CD4-positive, alpha-beta T cell treated with Interleukin-15 for 4 hours (primary cell): ENCODE measurements around the gene POLR2C.

Experiments used
- DNase-seq: peaks from one replicate; pipeline ENCODE4 v3.0.0-alpha.2; 2020; ENCODE audit warnings: low spot score

Gene POLR2C

GRCh38 chr16:57452021-57452420 is 10.5 kb upstream of the POLR2C start:
- DNase-seq: no peak

- no peak for DNase-seq
Measured at GRCh38 chr16:57462978-57463362, 491 bp downstream of the POLR2C start.

DNA sequence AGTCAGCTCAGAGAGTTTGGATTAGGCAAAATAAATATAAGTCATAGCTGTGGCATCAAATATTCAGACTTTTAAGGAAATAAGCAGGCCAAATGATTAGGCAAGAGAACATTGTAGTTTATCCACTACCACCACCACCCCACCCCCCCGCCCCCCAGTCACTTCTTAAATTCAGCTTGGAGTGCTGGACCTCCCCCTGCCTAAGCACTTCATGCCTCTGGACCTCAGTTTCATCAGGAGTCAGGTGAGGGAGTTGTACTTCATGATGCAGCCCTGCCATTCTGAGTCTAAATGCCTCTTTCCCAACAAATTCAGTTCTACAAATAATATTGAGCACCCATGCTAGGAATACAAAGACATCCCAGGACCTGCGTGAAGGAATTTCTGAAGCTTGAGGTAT is 2.0 kb downstream of the POLR2C start:
- DNase-seq: no peak

DNA sequence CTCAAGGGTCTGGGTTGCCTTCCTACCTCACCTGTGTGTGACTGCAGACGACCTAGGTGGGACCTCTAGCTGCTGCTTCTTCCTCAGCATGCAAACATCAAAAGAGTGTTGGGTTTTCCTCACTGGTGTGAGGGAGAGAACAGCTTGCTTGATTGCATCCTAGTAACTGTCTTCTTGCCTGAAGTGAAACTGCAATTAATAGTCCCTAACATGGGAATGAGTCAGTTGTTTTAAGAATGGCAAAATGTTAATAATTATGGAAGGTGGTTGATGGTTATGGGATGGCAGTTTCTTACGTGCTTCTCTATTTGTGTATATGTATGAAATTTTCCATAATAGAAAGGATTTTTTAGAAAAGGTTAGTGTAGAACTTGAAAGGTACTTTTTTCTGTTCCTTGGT is 5.9 kb downstream of the POLR2C start:
- no peak for DNase-seq

GRCh38 chr16:57469046-57469445 is 6.6 kb downstream of the POLR2C start:
- DNase-seq: no peak

DNA sequence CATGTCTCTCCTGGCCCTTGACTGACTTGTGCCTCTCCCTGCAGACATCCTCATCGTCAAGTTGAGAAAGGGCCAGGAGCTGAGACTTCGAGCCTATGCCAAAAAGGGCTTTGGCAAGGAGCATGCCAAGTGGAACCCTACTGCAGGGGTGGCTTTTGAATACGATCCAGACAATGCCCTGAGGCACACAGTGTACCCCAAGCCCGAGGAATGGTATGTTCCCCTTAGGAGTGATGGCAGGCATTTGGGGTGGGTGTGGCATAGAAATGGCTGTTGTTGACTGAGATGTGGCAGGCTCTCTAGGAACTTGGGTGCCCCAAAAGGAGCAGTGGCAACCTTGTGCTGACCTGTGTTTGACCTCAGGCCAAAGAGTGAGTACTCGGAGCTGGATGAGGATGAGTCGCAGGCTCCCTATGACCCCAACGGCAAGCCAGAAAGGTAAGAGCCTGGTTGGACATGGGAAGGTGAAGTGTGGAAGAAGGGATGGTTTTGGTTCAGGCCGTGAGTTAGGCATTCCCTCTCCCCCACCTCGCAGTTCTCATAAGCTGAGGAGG is 7.5 kb downstream of the POLR2C start:
- DNase-seq: no peak

GRCh38 chr16:57470711-57471110 is 8.2 kb downstream of the POLR2C start:
- no peak for DNase-seq

DNA sequence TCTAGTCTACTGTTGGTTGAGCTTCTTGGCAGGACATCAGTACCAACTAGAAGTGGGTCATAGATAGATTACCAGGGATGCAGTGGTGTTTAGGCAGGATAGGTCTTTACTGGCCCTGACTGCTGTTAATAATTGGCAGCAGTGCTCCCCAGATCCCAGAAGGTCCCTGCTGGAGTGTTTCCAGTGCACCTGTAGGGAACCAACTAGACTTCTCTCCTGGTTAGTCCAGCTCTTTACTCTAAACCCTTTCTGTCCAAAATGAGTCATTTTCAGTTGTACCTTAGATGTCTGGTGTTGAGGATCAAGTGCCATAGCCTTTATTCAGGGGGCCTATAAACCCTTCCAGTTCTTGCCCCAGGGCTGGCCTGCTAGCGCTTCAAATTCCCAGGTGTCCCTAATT is 8.7 kb downstream of the POLR2C start:
- DNase-seq: no peak

DNA sequence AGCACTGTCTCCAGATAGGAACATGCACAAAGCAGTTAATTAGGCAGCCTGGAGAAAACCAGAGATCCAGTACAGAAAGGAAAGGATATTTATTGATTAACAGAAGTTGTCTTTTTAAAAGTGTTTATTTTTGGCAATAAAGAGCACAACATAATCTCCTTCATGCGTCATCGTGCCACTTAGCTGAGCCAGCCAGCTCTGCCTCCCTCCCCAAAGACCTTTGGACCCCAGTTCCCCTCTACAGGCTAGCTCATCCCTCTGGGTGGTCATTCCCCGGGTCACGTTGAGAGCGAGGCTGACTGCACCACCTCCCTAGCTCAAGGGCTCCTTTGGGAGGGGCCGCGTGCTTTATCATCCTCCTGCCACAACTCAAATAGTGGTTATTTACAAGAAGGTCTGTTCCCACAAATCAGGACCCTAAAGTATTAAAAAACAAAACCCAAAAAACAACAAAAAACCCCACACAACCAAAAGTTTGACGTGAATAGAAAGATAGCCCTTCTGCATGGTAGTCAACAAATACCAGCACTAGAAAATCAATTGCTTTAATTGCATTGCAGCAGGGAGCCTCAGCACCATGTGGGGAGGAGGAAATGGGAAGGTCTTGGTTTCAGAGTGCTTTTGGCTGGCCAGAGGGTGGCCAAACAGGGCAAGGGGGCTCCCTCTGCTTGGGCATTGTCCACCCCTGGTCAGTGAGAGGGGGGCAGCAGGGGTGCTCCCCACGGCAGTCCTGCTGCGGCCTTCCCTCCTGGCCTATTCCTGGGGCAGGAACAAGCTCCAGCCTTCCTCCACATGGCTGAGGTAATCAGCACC is 9.6 kb downstream of the POLR2C start:
- no peak for DNase-seq

- no peak for DNase-seq
Measured at GRCh38 chr16:57472665-57473060, 10.2 kb downstream of the POLR2C start.

GRCh38 chr16:57473176-57473840 is 10.8 kb downstream of the POLR2C start:
- DNase-seq: no peak

DNA sequence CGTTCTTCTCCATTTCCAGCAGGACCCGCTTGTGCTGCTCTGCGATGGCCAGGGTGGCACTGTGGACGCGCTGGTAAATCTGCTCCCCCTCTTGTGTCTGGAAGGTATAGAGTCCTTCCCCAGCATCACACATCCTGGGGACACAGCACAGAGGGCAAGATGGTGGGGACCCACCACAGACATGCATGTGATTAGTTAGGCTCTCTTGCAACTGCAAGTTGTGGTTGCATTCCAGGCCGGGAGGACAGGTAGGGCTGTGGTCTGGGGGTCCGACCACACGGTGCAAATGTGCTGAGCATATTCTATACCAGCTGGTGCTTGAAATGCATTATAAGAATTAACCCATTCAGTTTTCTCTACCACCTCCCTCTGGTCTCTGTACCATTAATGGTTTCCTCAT is 11.4 kb downstream of the POLR2C start:
- DNase-seq: no peak

GRCh38 chr16:57474671-57475661 is 12.5 kb downstream of the POLR2C start:
- DNase-seq: no peak

GRCh38 chr16:57475711-57476339 is 13.3 kb downstream of the POLR2C start:
- peak; percentile 70 for DNase-seq

DNA sequence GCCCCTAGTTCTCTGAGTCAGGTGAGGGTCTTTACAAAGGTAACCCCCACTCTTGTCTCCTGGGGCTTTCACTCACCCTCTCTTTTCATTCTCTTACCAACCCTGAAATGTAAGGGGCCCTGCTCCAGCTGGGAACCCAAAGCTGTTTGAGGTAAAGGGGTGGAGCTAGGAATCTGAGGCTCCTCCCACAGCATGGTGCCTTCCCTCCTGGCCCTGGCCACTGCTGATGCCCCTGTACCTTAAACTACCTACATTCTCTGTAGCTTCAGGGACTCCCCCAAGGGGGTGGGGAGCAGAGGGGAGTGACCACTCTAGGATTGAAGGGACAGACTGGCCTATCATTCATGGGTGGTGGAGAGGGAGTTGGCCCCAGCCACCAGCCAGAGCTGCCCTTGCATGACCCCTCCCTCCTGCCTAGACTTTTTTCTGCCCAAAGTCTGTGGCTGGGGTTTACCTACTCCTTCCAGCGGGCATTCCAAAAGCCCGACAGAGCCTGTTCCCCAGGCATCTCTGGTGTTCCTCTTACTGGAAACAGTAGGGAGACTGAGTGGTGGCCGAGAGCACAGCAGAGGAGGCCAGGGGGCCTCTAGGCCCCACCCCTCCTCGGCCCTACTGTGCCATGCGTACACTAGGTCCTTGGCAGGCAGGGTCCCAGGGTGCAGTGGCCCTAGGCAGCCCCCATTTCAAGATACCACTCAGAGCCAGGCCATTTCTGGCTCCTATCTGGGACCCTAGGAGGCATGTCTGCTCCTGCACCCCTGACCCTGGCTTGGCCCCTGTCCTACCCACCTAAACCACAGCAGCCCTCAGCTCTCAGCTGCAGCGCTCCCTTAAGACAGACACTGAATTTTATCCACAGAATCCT is 14.3 kb downstream of the POLR2C start:
- no peak for DNase-seq

GRCh38 chr16:57477531-57478202 is 15.2 kb downstream of the POLR2C start:
- DNase-seq: no peak

DNA sequence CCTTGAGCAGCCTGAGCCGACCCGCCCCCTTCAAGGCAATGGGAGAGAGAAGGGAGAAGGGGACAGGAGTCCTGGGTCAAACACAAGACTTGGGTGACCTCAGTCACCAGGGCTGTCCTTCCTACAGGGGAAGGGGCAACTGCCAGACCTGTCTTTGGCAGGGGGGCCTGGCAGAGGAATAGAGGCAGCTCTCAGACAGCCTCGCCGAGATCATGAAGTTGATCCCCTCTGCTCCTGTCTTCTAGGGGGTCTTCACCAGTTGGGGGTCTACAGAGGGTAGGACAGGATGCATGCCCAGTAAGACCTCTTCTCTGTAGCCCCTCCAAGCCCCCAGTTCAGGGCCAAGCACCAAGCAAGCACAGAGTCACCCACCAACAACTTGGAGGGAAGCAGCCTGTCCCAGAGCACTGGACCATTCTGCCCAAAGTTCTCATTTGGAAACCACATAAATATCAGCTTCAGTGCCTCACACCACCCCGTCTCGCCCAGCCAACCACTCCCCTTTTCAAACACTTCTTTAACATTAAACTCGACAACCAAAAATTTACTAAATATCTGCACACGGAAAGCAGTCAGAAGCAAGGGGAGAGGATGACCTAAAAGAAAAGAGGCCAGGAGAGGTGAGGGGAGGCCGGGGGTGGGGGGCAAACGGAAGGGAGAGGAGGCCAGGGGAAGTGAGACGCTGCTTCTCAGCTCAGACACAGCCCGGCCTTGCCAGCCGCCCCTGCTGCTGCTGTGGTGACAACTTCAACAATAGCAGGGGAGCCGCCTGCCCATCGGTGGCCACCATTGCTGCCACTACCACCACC is 16.1 kb downstream of the POLR2C start:
- DNase-seq: no peak

- DNase-seq: no peak
Measured at GRCh38 chr16:57479205-57479975, 16.9 kb downstream of the POLR2C start.
